GM12875 (cell line): ENCODE results near the gene RYR1.

ENCODE experiments used
- H3K4me3 ChIP-seq: one replicate; pipeline ENCODE4 v1.5.1; 2011; ENCODE audit warnings: low read depth, low read length, control low read depth
- TF ChIP-seq, protein P1 (sequence below): IDR thresholded peaks from 2 replicates; pipeline ENCODE4 v1.5.1; 2011; ENCODE audit warnings: low read depth, mild to moderate bottlenecking, control low read depth, inconsistent platforms, low read length, moderate library complexity, borderline replicate concordance; ENCODE audit not compliant: insufficient read depth

The RYR1 gene

DNA sequence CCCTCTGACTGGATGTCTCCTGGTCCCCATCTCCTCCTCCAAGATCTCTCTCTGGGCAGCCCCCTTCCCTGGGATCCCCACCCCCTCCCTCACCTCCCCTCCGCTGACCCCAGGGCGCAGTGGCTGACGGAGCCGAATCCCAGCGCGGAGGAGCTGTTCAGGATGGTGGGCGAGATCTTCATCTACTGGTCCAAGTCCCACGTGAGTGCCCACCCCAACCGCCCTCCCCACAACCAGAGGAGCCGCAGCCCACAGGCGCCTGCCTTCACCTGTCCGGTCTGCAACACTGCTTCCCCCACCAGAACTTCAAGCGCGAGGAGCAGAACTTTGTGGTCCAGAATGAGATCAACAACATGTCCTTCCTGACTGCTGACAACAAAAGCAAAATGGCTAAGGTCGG, 89.4 kb downstream of the RYR1 start:
- TF ChIP-seq, protein P1, sequence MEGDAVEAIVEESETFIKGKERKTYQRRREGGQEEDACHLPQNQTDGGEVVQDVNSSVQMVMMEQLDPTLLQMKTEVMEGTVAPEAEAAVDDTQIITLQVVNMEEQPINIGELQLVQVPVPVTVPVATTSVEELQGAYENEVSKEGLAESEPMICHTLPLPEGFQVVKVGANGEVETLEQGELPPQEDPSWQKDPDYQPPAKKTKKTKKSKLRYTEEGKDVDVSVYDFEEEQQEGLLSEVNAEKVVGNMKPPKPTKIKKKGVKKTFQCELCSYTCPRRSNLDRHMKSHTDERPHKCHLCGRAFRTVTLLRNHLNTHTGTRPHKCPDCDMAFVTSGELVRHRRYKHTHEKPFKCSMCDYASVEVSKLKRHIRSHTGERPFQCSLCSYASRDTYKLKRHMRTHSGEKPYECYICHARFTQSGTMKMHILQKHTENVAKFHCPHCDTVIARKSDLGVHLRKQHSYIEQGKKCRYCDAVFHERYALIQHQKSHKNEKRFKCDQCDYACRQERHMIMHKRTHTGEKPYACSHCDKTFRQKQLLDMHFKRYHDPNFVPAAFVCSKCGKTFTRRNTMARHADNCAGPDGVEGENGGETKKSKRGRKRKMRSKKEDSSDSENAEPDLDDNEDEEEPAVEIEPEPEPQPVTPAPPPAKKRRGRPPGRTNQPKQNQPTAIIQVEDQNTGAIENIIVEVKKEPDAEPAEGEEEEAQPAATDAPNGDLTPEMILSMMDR = no peak
- no peak overlapping the region for H3K4me3 ChIP-seq

DNA sequence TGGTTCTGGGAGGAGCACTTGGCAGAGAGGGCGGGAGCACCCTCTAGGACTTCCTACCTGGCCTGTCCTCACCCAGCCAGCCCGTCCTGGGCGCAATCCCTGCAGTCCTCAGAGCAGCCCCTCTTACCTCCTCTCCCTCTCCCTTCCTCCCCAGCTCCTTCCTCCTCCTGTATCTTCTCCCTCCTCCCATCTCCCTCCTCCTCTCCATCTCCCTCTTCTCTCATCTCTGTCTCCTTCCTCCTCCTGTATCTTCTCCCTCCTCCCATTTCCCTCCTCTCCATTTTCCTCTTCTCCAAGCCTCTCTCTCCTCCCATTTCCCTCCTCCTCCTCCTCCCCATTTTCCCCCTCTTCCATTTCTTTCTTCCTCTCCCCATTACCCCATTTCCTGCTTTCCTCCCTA, 89.8 kb downstream of the RYR1 start:
- TF ChIP-seq, protein P1 = no peak
- no peak overlapping the region for H3K4me3 ChIP-seq

DNA sequence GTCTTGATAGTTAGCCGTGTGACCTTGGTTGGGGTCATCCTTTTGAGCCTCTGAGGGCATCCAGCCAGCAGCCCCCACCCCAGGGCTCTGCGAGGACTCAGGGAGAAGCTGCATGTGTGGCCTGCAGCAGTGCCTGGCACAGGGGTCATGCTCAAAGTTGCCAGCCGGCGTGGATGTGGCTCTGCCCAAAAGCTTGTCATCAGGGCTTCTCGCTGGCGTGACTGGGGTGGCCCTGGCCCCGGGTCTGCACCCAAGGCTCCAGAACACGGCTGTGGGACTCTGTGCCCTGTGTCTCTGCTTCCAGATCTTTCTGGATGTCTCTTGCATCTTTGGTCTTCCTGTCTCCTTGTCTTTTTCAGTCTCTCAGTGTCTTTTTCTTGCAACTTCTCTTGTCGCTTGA, 90.9 kb downstream of the RYR1 start:
- TF ChIP-seq, protein P1 = no peak
- no peak overlapping the region for H3K4me3 ChIP-seq

DNA sequence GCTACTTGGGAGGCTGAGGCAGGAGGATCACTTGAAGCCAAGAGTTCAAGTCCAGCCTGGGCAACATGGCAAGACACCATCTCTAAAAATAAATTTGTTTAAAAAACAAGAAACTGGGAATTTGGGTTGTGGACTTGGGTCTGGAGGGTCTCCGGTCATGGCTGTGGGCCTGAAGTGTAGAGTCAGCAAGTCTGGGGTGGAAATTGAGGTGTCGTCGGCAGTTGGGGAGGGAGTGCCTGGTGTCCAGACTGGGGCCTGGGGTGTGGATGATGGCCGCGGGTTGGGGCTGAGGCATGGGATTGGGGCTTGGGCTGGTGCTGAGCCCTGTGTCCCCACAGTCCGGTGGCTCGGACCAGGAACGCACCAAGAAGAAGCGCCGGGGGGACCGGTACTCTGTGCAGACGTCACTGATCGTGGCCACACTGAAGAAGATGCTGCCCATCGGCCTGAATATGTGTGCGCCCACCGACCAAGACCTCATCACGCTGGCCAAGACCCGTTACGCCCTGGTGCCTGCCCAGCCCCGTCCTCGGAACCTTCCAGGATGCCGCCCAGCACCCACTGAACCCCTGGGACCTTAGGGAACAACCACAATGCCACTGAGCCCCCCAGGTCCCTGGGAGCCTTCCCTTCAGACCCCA, 91.6 kb downstream of the RYR1 start:
- H3K4me3 ChIP-seq = no peak overlapping the region
- TF ChIP-seq, protein P1 = no peak

DNA sequence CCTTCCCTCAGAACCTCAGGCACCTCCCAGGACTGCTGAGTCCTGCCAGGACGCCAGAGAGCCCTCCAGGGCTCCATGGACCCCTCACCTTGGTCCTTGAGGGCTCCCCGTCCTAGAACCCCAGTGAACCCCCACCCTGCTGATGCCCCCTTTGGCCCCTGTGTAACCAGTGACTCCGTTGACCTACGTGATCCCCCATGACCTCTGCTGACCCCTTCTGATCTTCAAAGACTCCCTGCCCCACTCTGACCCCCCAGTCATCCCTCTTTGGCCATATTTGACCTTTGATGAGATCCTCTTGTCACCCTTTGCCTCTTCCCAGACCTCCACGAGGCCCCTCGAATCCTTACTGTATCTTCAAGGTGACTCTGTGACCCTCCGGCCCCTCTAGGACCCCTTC, 92.9 kb downstream of the RYR1 start:
- TF ChIP-seq, protein P1 = no peak
- H3K4me3 ChIP-seq = no peak overlapping the region

DNA sequence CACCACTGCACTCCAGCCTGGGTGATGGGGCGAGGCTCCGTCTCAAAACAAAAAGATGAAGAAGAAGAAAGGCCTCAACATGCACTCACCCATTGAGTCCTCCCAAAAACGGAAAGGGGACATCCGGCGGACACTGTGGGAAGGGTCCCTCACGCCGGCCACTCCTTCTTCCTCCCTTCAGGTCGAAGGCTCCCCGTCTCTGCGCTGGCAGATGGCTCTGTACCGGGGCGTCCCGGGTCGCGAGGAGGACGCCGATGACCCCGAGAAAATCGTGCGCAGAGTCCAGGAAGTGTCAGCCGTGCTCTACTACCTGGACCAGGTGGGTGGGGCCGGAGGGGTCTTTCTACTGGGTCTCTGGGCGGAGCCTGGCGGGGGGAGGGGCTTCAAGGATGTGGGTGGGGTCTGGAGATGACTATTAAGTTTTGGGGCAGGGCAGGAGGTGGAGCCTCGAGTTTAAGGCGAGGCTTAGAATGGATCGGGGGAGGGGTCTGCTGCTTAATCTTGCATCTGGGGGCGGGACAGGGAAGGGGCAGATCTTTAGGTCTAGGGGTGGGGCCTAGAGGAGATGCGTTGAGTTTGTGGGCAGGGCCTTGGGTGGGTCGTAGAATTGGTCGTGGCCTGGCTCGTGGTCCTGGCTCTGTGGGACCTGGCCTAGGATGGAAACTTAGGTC, 94.1 kb downstream of the RYR1 start:
- TF ChIP-seq, protein P1 = no peak

DNA sequence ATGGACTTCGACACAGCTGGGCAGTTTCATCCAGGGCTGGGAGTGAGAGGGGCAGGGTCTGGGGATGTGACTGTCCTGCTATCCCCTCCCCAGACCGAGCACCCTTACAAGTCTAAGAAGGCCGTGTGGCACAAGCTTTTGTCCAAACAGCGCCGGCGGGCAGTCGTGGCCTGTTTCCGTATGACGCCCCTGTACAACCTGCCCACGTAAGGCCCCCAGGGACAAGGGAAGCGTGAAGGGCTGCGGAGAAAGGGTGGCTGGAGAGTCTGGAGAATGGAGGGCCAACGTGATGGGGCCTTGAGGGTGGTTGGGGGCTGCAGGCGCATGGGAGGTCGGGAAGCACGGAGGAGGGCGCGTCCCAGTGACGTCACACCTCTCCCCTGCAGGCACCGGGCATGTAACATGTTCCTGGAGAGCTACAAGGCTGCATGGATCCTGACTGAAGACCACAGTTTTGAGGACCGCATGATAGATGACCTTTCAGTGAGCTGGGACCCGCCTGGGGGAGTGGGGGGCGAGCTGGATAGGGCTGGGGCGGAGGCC, 94.8 kb downstream of the RYR1 start:
- no peak overlapping the region for H3K4me3 ChIP-seq
- TF ChIP-seq, protein P1 = no peak

More for the DNA sequence above, 94.1 kb downstream of the RYR1 start:
- no peak overlapping the region for H3K4me3 ChIP-seq
